ENCODE measurements around the gene DDO.

Gene DDO

DNA sequence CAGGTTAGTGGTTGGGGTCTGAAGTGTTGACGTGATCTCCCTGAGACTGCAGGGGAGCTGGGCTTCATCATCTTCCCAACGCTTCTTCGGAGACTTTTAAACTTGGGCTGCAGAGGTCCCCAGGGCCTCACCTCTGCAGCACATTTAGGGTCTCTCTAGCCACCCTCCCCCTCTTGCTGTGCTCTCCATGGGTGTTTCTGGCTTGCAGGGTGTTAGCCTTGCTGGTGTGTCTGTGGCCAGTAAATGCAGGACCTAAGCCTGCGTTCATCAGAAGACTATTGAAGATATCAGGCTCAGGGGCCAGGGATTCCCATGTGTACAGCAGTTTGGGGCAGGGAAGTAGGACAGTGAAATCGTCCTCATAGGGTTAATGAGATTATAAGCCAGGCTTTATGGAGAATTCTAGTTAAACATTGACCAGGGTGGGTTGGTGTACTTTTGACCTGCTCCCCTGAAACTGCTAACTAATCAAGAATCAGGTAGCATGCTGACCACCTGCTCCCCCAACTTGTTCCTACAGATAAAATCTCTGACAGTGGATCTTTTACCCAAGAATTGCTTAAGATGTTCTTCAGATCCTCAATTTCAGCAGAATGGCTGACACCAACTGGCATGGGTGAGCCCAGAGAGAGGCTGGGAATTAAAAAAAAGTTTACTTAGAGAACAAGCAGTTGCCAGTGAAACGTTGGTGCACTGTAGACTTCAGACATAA, 3.8 kb upstream of the DDO start:
- no peak for DNase-seq (ENCODE audit: low read depth)

DNA sequence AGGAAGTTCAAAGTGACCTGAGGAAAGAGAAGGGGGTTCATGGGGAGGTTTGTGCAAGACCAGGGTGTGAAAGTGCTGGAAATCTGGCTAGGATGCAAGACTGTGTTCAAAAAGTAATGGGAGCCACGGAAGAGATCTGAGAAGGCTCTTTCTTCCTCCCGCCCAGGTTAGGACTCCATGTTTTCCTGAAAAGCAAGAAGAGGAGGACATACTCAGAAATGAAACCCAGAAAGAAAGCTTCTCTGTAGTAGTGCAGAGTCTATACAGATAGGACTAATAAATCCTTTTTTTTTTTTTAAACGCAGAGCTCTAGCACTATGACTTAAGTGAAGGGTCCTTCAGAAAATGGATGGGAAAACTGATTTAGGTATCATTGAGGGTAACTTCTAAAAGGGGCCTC, 3.2 kb upstream of the DDO start:
- DNase-seq (ENCODE audit: low read depth) = no peak

GRCh38 chr6:110414669-110415068, 706 bp downstream of the DDO start:
- DNase-seq (ENCODE audit: low read depth) = no peak

DNA sequence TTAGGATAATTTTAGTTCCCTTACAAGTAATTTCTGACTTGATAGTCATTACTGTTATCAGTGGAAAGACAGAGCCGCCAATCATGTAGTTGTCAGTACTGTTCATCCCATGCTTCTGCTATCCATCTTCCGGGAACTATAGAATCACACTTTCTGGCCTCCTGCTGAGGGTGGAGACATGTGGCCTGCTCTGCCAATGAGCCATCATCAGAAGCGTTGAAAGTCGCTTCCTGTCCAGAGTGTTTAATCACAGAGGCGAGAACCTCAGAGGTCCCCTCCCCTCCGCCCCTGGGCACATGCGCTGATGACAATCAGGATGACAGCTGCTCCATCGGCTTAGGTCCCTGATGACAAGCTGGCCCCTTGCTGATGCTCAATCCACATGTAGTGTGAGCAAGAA, 3.0 kb downstream of the DDO start:
- no peak for DNase-seq (ENCODE audit: low read depth)

GRCh38 chr6:110410511-110410910, 4.9 kb downstream of the DDO start:
- no peak for DNase-seq (ENCODE audit: low read depth)

- DNase-seq (ENCODE audit: low read depth) = no peak
Observed at GRCh38 chr6:110409794-110410193, 5.6 kb downstream of the DDO start.

DNA sequence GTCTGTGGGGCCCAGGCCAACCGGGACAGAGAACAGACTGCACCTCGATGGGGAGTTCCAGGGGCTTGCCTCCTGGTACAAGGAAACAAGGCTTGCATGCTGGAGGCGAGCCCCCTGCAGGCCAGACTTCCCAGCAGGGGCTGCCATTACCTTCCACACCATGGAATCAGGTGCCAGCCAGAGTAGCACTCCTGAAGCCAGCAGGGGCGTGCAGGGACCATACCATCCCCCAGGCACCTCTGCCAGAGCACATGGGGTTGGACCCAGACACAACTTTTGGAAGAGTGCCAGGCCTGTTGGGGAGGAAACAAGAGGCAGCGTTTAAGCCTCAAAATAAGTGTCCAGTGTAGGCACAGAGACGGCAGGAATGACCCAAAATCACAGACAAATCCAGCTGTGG, 6.5 kb downstream of the DDO start:
- no peak for DNase-seq (ENCODE audit: low read depth)

GRCh38 chr6:110404607-110405006, 10.8 kb downstream of the DDO start:
- no peak for DNase-seq (ENCODE audit: low read depth)

GRCh38 chr6:110401585-110402176, 13.7 kb downstream of the DDO start:
- DNase-seq (ENCODE audit: low read depth) = no peak

DNA sequence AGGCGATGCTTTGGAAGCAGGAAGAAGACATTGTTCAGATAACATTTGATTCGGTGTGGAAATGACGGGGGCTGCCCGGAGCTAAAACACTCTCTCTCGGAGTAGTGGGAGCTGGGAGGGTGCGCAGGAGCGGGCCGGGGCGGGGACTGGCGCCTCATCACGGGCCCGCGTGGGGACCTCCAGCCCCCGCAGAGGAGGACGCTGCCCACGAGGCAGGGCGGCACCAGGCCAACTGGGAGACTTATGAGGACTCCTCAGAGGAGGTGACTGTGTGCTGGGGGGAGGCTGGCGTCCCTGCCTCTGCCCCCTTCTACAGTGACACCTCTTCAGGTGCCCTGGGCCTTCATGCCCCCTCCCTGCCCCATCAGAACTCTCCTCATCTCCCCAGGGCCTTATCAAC, 15.2 kb downstream of the DDO start:
- DNase-seq (ENCODE audit: low read depth) = no peak

GRCh38 chr6:110399219-110400071, 15.9 kb downstream of the DDO start:
- DNase-seq (ENCODE audit: low read depth) = no peak

DNA sequence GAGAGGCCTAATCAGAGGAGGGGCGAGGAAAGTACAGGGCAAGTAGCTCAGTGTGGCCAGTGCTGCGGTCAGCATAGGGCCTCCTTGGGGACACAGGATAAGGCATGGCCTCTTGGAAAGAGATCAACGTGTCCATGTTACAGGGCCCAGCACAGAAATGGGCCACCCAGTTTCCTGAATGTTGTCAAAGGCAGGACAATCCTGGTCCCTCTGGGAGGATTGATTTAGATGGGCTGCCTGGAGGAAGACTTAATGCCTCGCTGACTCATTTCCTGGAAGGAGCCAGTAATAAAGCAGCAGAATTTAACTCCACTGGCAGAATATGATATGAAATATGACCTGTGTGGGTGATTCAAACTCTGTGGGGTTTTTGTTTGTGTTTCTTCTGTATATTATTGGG, 16.6 kb downstream of the DDO start:
- DNase-seq (ENCODE audit: low read depth) = no peak

- no peak for DNase-seq (ENCODE audit: low read depth)
Observed at GRCh38 chr6:110395221-110395620, 20.2 kb downstream of the DDO start.

DNA sequence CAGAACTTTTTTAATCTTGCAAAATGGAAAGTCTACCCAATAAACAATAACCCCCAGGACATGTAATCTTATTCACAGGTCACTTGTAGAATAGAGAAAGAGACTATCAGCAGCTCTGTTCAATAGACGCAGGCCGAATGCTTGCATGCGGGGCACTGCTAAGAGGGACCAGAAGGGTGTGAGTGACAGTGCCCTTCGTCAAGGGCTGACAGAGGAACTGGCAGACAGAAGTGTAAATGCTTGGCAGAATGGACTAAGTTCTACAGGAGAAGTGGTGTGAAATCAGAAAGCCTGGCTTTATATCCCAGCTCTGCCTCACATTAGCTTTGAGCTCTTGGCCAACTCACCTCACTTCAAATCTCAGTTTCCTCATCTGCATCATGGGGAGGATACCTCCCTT, 21.0 kb downstream of the DDO start:
- DNase-seq (ENCODE audit: low read depth) = no peak

DNA sequence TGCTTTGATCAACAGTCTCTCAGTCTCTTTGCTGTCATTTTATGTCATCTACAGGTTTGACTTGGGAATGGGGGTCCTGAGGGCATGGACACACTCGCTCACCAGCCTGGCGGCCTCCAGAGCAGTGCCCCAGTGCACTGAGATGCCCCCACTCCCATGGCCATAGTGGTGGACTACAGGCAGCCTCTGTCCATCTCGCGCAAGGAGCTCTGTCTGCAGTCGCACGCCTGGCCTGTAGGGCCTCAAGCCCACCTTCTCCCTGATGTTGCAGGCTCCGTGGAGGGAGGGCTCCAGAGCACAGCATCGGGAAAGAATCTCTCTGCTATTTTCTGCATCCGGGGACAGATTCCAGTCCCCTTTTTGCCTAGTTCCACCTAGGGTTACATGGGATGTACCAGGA, 22.6 kb downstream of the DDO start:
- no peak for DNase-seq (ENCODE audit: low read depth)

- DNase-seq (ENCODE audit: low read depth) = no peak
Observed at GRCh38 chr6:110390404-110390803, 25.0 kb downstream of the DDO start.

DNA sequence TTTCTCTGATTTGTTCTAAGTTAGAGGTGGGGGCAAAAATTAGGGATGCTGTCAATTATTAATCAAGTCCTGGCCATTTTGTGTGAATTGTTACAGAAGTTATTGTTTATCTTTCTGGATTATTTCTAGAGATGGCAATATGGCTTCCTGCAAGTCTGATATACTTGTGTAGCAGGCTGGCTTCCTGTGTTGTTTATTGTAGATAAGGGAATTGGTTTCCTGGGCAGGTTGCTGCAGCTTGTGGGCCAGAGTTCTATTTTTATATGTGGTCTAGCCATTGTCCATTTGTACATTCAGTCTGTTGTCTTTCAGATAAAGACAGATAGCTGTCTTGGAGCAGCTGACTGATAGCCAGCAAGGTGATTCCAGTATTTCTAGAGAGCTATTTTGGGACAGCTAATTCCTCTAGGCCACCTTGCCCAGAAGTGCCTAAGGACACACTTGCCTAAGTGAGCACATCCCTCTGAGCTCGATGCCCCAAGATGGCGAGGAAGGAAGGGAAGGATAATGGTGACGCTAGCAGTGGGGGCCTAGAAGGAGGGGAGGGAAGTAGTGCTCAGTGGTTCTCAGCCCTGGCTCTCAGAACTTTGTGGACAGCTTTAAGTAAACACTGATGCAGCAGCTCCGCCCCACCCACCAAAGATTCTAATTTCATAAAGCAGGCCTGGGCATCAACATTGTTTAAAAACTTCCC, 25.5 kb downstream of the DDO start:
- DNase-seq (ENCODE audit: low read depth) = no peak

GRCh38 chr6:110387986-110388385, 27.4 kb downstream of the DDO start:
- no peak for DNase-seq (ENCODE audit: low read depth)

DNA sequence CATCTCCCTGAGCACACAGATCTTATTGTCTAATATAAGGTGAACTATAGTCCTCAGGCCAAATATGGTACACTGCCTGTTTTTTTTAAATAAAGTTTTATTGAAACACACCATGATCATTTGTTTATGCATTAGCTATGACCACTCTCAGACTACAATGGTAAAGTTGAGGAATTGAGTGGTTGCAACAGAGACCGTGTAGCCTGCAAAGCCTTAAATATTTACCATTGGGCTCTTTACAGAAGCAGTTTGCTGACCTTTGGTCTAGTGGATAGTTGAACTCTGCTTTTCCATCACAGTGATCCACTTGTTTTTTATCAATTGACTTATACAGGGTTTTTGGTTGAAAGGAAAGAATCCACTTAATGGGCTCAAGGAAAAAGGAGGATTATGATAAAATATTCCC, 29.9 kb downstream of the DDO start:
- no peak for DNase-seq (ENCODE audit: low read depth)

DNA sequence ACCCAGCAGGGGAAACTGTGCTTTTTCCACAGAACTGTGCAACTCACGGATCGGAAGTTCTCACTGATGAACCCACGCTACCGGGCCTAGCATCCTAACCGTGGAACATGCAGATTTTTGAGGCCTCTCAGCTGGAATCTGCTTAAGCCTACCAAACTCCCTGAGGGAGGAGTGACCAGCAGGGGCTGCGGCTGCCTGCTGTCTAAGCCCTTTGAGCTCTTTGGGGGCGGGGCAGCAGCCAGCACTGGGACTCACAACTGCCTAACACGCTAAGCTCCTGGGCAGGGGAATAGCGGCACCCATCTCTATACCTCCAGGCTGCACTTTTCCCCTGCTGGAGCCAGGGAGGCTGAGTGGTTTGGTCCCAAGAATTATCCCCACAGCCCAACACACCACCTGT, 36.8 kb downstream of the DDO start:
- DNase-seq (ENCODE audit: low read depth) = no peak

DNA sequence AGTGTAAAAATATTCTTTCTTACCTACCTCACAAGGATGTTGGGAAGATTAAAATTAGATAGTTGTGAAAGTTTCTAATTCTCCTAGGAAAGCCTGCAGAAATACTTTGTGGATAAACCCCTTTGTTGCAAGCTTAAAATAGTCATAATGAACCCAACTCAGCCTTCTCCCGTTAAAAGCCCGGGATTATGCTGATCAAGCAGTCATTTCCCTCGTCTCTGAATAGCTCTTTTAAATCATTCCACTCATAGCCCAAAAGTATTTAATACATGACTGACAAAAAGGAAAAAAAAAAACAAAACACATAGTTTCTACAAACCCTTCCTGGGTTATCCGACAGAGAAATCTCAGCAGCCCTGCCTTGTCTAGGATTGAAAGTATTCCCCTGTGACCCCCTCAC, 46.3 kb downstream of the DDO start:
- no peak for DNase-seq (ENCODE audit: low read depth)

DNA sequence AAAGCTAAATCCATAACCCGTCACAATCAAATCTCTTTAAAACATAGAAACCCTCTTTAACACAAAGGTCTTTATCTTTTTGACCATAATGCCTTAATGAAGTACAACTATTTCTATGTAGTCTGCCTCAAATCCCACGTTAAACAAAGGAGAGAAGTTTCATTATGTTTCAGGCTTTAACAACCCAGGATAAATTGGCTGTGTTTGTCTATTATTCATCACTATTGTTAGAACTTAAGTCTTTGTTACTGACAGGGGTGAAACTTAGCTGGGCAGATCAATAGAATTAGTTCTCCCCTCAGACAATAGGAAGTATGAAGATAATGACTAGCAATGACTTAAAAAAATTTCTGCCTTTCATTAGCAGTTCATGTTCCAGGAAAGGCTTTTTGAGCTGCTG, 47.1 kb downstream of the DDO start:
- DNase-seq (ENCODE audit: low read depth) = no peak

GRCh38 chr6:110367825-110368224, 47.5 kb downstream of the DDO start:
- DNase-seq (ENCODE audit: low read depth) = no peak

Data from activated T-cell treated with anti-CD3 and anti-CD28 coated beads for 48 hours (primary cell).